HCT116 (cell line): ENCODE measurements around the gene DCP1A. TPM values are rescaled to one million over a fixed set of nuclear protein-coding genes. Genes with fewer than 3 reads are reported as not detected.

Experiments used
- ATAC-seq: fragments of 200-7000 bp; cut with Tn5 transposase; 2 replicates; pipeline ENCODE4 v1.9.1; 2020; ENCODE audit warnings: mild to moderate bottlenecking, moderate library complexity
- BruUV-seq: library from RNA; stranded (reverse); fragments of 400-500 nt; replicated peaks from 2 replicates; lab custom pipeline; 2021; lab: Mats Ljungman, UMichigan
- CTCF ChIA-PET: fragments of 300-600 bp; sonication (Branson Sonifier 250); formaldehyde crosslinking; loops from one replicate; lab custom pipeline; 2021; ENCODE audit warnings: antibody characterized with exemption; lab: Charles Lee
- POLR2A ChIA-PET: fragments of 300-600, 350-600 bp; sonication (Branson Sonifier 250); formaldehyde crosslinking; loops from one replicate; lab custom pipeline; 2021; ENCODE audit warnings: antibody characterized with exemption; lab: Charles Lee
- RAD21 ChIA-PET, 2 experiments: fragments of 300-600 bp; sonication (Branson Sonifier 250); formaldehyde crosslinking; loops; one replicate each; lab custom pipeline; 2023; ENCODE audit warnings: low total read pairs in 2 of 2; ENCODE audit not compliant: uncharacterized antibody in 2 of 2, unreplicated experiment in 2 of 2, low non-redundant PET in 1 of 2; lab: Charles Lee
- DNase-seq: peaks from one replicate; pipeline ENCODE4 v3.0.0-alpha.2; 2010; ENCODE audit warnings: low read depth, low spot score
- H2AFZ ChIP-seq: fragments of 200-600 bp; shearing (Covaris generic), sonication (generic); 2 replicates; pipeline ENCODE4 v1.6.1; 2017; ENCODE audit warnings: low read depth, mixed run types, mixed read lengths, antibody characterized with exemption, low read length; ENCODE audit not compliant: poor library complexity, severe bottlenecking
- H3K27ac ChIP-seq: 2 replicates; pipeline ENCODE4 v1.5.1; 2012; ENCODE audit warnings: low read depth, low read length
- H3K27me3 ChIP-seq: fragments of 200-600 bp; sonication (generic); 2 replicates; pipeline ENCODE4 v1.6.1; 2016; ENCODE audit warnings: mixed run types, low read length, mixed read lengths; ENCODE audit not compliant: insufficient read depth
- H3K36me3 ChIP-seq, 2 experiments: fragments of 200-500 bp in 1 of 2; fragments of 200-600 bp in 1 of 2; sonication (Bioruptor generic) in 1 of 2; sonication (generic) in 1 of 2; 2 replicates each; pipeline versions ENCODE4 v1.5.1 to v1.6.1; 2014 to 2016; ENCODE audit warnings: low read length in 2 of 2, inconsistent platforms in 1 of 2, mixed read lengths in 1 of 2, mixed run types in 1 of 2; ENCODE audit not compliant: insufficient read depth in 2 of 2, control insufficient read depth in 1 of 2
- H3K4me1 ChIP-seq, 2 experiments: fragments of 200-600 bp in 1 of 2; sonication (generic) in 1 of 2; 2 replicates each; pipeline versions ENCODE4 v1.5.1 to v1.6.1; 2012 to 2017; ENCODE audit warnings: low read length in 2 of 2, inconsistent platforms in 1 of 2, mild to moderate bottlenecking in 1 of 2, mixed read lengths in 1 of 2, mixed run types in 1 of 2, moderate library complexity in 1 of 2; ENCODE audit not compliant: insufficient read depth in 2 of 2, control insufficient read depth in 1 of 2
- H3K4me2 ChIP-seq: fragments of 200-600 bp; sonication (generic); 2 replicates; pipeline ENCODE4 v1.6.1; 2017; ENCODE audit warnings: mixed run types, low read length, mixed read lengths
- H3K4me3 ChIP-seq, 2 experiments: fragments of 200-600 bp in 1 of 2; sonication (generic) in 1 of 2; replicated peaks in 1 of 2; 2 replicates each; pipeline ENCODE4 v1.5.1; 2011 to 2016; ENCODE audit warnings: low read length in 2 of 2, control low read depth in 1 of 2, low read depth in 1 of 2, mild to moderate bottlenecking in 1 of 2, mixed read lengths in 1 of 2, mixed run types in 1 of 2
- H3K79me2 ChIP-seq: fragments of 200-600 bp; sonication (generic); 2 replicates; pipeline ENCODE4 v1.6.1; 2017; ENCODE audit warnings: mild to moderate bottlenecking, mixed run types, low read length, moderate library complexity, mixed read lengths; ENCODE audit not compliant: insufficient read depth
- H3K9ac ChIP-seq: fragments of 200-600 bp; sonication (generic); 2 replicates; pipeline ENCODE4 v1.6.1; 2016; ENCODE audit warnings: low read length, mixed read lengths
- H3K9me2 ChIP-seq: fragments of 200-600 bp; sonication (generic), shearing (Covaris generic); 2 replicates; pipeline ENCODE4 v1.6.1; 2017; ENCODE audit warnings: mixed run types, mild to moderate bottlenecking, moderate library complexity; ENCODE audit not compliant: insufficient read depth
- H3K9me3 ChIP-seq, 2 experiments: fragments of 200-500 bp in 1 of 2; fragments of 200-600 bp in 1 of 2; sonication (Bioruptor generic) in 1 of 2; sonication (generic) in 1 of 2; 2 replicates each; pipeline ENCODE4 v1.6.1; 2014 to 2017; ENCODE audit warnings: low read length in 2 of 2, mixed read lengths in 2 of 2, inconsistent platforms in 1 of 2, low read depth in 1 of 2, mild to moderate bottlenecking in 1 of 2, mixed run types in 1 of 2, moderate library complexity in 1 of 2; ENCODE audit not compliant: control insufficient read depth in 1 of 2, insufficient read depth in 1 of 2
- H4K20me1 ChIP-seq: fragments of 200-600 bp; sonication (generic), shearing (Covaris generic); 2 replicates; pipeline ENCODE4 v1.6.1; 2017; ENCODE audit warnings: mixed run types, mild to moderate bottlenecking, moderate library complexity; ENCODE audit not compliant: insufficient read depth
- CBX3 ChIP-seq: IDR thresholded peaks from 2 replicates; pipeline ENCODE4 v1.6.1; 2012; ENCODE audit warnings: low read depth
- CEBPB ChIP-seq: IDR thresholded peaks from 2 replicates; pipeline ENCODE4 v1.6.1; 2012; ENCODE audit warnings: low read depth
- EGR1 ChIP-seq: IDR thresholded peaks from 2 replicates; pipeline ENCODE4 v1.6.1; 2012; ENCODE audit warnings: low read depth
- ELF1 ChIP-seq: IDR thresholded peaks from 2 replicates; pipeline ENCODE4 v1.6.1; 2012; ENCODE audit warnings: low read depth, borderline replicate concordance
- POLR2A ChIP-seq: IDR thresholded peaks from 2 replicates; pipeline ENCODE4 v1.7.0; 2011; ENCODE audit warnings: borderline replicate concordance; ENCODE audit not compliant: insufficient read depth, insufficient read length; ENCODE audit errors: extremely low read depth
- POLR2AphosphoS5 ChIP-seq: IDR thresholded peaks from 2 replicates; pipeline ENCODE4 v1.6.1; 2011; ENCODE audit warnings: mild to moderate bottlenecking, low read depth, low read length, moderate library complexity
- SP1 ChIP-seq: IDR thresholded peaks from 2 replicates; pipeline ENCODE4 v1.6.1; 2012; ENCODE audit warnings: low read depth
- SRF ChIP-seq: IDR thresholded peaks from 2 replicates; pipeline ENCODE4 v1.6.1; 2012; ENCODE audit warnings: low read depth
- TCF7L2 ChIP-seq: IDR thresholded peaks from 2 replicates; pipeline ENCODE4 v1.7.0; 2011; ENCODE audit warnings: borderline replicate concordance, inconsistent platforms; ENCODE audit not compliant: insufficient read depth, insufficient read length; ENCODE audit errors: extremely low read depth
- intact Hi-C: fragments of 100-400 bp; cut with micrococcal nuclease; formaldehyde crosslinking; loops from 2 replicates; pipeline ENCODE4 v1.10.0; 2022
- total RNA-seq: library from RNA; stranded (reverse); gene quantifications from one replicate; pipeline ENCODE4 v1.2.1, GENCODE V29; 2021; ENCODE audit not compliant: unreplicated experiment
- TF ChIP-seq, protein P1 (sequence below): IDR thresholded peaks from 2 replicates; pipeline ENCODE4 v1.6.1; 2012; ENCODE audit warnings: low read depth
- TF ChIP-seq, protein P2 (sequence below): IDR thresholded peaks from 2 replicates; pipeline ENCODE4 v1.6.1; 2012
- TF ChIP-seq, protein P3 (sequence below), 3 experiments: fragments of 200-600 bp in 1 of 3; sonication (generic) in 1 of 3; IDR thresholded peaks in 2 of 3; conservative IDR thresholded peaks in 1 of 3; 2 replicates each; pipeline ENCODE4 v1.5.1; 2012 to 2017; ENCODE audit warnings: low read depth in 2 of 3, low read length in 2 of 3, antibody characterized with exemption in 1 of 3, borderline replicate concordance in 1 of 3, control low read depth in 1 of 3, mild to moderate bottlenecking in 1 of 3, mixed read lengths in 1 of 3, mixed run types in 1 of 3, moderate library complexity in 1 of 3; ENCODE audit not compliant: insufficient read depth in 1 of 3

Gene DCP1A
- total RNA-seq, 1 experiment from 2014 or later: 33.2 TPM

DNA sequence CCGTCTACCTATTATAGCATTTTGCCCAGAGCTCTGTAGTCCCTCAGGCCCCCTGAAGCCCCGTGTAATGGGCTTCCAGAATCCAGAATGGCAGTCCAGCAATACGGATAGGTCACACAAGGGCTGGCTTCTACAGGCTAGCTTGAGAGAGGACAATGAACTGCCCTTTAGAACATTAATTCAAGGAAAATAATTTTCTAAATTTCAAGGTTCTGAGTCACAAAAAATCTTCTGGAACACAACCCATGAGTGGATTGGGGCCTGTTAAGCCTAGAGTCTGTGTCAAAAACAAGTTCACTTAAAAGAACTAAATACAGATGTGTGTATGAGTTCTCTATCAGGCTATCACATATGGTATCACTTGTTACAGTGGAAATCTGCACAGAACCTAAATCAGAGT is 28.8 kb downstream of the DCP1A start:
- H3K4me2 ChIP-seq: no peak overlapping the region
- DNase-seq (no peak), ATAC-seq (no peak)
- H3K9me2 ChIP-seq: no peaks in the 10 kb centered on the region
- intact Hi-C loops: no loop called here
- BruUV-seq: no TSS peak
- POLR2A ChIA-PET: no interaction called here
- H3K36me3 ChIP-seq: peaks cover 0 to 12% of the 10 kb centered on the region in 2 experiments; a peak in 2 of 4 replicates
- CTCF ChIA-PET: no interaction called here
- H3K9ac ChIP-seq: no peak overlapping the region
- no peak for TF ChIP-seq SRF
- TF ChIP-seq CEBPB: no peak
- no peak for TF ChIP-seq SP1
- no peak for TF ChIP-seq ELF1
- no peak for TF ChIP-seq EGR1
- TF ChIP-seq POLR2AphosphoS5: no peak
- TF ChIP-seq, protein P1, sequence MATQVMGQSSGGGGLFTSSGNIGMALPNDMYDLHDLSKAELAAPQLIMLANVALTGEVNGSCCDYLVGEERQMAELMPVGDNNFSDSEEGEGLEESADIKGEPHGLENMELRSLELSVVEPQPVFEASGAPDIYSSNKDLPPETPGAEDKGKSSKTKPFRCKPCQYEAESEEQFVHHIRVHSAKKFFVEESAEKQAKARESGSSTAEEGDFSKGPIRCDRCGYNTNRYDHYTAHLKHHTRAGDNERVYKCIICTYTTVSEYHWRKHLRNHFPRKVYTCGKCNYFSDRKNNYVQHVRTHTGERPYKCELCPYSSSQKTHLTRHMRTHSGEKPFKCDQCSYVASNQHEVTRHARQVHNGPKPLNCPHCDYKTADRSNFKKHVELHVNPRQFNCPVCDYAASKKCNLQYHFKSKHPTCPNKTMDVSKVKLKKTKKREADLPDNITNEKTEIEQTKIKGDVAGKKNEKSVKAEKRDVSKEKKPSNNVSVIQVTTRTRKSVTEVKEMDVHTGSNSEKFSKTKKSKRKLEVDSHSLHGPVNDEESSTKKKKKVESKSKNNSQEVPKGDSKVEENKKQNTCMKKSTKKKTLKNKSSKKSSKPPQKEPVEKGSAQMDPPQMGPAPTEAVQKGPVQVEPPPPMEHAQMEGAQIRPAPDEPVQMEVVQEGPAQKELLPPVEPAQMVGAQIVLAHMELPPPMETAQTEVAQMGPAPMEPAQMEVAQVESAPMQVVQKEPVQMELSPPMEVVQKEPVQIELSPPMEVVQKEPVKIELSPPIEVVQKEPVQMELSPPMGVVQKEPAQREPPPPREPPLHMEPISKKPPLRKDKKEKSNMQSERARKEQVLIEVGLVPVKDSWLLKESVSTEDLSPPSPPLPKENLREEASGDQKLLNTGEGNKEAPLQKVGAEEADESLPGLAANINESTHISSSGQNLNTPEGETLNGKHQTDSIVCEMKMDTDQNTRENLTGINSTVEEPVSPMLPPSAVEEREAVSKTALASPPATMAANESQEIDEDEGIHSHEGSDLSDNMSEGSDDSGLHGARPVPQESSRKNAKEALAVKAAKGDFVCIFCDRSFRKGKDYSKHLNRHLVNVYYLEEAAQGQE: no peak
- TF ChIP-seq, protein P2, sequence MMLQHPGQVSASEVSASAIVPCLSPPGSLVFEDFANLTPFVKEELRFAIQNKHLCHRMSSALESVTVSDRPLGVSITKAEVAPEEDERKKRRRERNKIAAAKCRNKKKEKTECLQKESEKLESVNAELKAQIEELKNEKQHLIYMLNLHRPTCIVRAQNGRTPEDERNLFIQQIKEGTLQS: no peak
- TF ChIP-seq, protein P3, sequence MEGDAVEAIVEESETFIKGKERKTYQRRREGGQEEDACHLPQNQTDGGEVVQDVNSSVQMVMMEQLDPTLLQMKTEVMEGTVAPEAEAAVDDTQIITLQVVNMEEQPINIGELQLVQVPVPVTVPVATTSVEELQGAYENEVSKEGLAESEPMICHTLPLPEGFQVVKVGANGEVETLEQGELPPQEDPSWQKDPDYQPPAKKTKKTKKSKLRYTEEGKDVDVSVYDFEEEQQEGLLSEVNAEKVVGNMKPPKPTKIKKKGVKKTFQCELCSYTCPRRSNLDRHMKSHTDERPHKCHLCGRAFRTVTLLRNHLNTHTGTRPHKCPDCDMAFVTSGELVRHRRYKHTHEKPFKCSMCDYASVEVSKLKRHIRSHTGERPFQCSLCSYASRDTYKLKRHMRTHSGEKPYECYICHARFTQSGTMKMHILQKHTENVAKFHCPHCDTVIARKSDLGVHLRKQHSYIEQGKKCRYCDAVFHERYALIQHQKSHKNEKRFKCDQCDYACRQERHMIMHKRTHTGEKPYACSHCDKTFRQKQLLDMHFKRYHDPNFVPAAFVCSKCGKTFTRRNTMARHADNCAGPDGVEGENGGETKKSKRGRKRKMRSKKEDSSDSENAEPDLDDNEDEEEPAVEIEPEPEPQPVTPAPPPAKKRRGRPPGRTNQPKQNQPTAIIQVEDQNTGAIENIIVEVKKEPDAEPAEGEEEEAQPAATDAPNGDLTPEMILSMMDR (IDR thresholded peaks at IDR 0.05 in 2 of 3, conservative IDR thresholded peaks at IDR 0.05 in 1 of 3; ENCODE audit: borderline replicate concordance in 1 of 3, insufficient read depth in 1 of 3, low read depth in 2 of 3, low read length in 2 of 3): no peak
- TF ChIP-seq TCF7L2: no peak
- TF ChIP-seq CBX3: no peak
- no peak for TF ChIP-seq POLR2A
- H3K27me3 ChIP-seq: no peaks in the 10 kb centered on the region
- H3K79me2 ChIP-seq: peaks cover 34% of the 10 kb centered on the region
- H3K27ac ChIP-seq: no peak overlapping the region
- no peaks in the 10 kb centered on the region for H3K4me1 ChIP-seq
- no peak overlapping the region for H3K4me3 ChIP-seq
- RAD21 ChIA-PET: no interaction called here
- no peak overlapping the region for H2AFZ ChIP-seq
- no peaks in the 10 kb centered on the region for H3K9me3 ChIP-seq
- no peaks in the 10 kb centered on the region for H4K20me1 ChIP-seq
